Measurements from ENCODE around the gene SUFU. TPM values are rescaled to one million over a fixed set of nuclear protein-coding genes. Genes with fewer than 3 reads are reported as not detected.
A peak's percentile ranks its signal among the peaks of the same experiment; 100 is the strongest.

The SUFU gene
- total and polyA plus RNA-seq, 2 of the 13 experiments (the other 11 are each of a cell fraction or from before 2014, with no cell fraction given) = 2.9 to 5.5 TPM

DNA sequence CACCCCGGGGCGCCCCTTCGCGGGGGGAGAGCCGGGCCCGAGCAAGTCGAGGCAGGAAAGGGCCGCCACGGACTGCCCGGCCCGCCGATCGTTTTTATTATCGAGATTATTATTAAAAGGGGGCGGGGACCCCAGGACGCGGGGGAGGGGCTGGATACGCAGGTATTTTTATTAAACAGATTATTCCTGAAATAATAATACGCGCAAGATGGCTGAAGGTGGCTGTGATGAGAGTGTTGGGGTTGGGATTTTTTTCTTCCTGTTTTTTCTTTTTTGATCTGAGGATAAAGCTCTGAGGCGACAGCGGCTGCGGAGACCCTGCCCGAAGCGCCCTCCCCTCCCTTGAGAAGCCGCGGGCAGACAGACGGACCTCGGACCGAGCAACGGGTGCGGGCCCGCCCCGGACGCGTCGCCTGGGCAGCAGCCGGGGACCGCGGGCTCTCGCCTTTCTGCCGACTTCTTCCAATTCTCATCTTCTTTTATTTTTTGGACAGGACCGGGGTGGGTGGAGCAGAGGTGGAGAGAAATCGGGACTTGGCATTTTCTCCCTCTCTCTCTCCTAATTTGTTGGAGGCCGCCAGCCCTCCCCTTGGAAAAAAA lies 139.1 kb downstream of the SUFU start (continued):
- peak; percentile 81 for TF ChIP-seq AGO2 (optimal IDR thresholded peaks at IDR 0.05; ENCODE audit: low read depth, low read length)
- 0 out of 2 replicates have a peak, but pooled peaks have one; percentile 21 for TF ChIP-seq RAD21 (CRISPR knock-in tag; IDR thresholded peaks at IDR 0.05)
- TF ChIP-seq, protein P1, sequence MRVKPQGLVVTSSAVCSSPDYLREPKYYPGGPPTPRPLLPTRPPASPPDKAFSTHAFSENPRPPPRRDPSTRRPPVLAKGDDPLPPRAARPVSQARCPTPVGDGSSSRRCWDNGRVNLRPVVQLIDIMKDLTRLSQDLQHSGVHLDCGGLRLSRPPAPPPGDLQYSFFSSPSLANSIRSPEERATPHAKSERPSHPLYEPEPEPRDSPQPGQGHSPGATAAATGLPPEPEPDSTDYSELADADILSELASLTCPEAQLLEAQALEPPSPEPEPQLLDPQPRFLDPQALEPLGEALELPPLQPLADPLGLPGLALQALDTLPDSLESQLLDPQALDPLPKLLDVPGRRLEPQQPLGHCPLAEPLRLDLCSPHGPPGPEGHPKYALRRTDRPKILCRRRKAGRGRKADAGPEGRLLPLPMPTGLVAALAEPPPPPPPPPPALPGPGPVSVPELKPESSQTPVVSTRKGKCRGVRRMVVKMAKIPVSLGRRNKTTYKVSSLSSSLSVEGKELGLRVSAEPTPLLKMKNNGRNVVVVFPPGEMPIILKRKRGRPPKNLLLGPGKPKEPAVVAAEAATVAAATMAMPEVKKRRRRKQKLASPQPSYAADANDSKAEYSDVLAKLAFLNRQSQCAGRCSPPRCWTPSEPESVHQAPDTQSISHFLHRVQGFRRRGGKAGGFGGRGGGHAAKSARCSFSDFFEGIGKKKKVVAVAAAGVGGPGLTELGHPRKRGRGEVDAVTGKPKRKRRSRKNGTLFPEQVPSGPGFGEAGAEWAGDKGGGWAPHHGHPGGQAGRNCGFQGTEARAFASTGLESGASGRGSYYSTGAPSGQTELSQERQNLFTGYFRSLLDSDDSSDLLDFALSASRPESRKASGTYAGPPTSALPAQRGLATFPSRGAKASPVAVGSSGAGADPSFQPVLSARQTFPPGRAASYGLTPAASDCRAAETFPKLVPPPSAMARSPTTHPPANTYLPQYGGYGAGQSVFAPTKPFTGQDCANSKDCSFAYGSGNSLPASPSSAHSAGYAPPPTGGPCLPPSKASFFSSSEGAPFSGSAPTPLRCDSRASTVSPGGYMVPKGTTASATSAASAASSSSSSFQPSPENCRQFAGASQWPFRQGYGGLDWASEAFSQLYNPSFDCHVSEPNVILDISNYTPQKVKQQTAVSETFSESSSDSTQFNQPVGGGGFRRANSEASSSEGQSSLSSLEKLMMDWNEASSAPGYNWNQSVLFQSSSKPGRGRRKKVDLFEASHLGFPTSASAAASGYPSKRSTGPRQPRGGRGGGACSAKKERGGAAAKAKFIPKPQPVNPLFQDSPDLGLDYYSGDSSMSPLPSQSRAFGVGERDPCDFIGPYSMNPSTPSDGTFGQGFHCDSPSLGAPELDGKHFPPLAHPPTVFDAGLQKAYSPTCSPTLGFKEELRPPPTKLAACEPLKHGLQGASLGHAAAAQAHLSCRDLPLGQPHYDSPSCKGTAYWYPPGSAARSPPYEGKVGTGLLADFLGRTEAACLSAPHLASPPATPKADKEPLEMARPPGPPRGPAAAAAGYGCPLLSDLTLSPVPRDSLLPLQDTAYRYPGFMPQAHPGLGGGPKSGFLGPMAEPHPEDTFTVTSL (CRISPR knock-in tag; IDR thresholded peaks at IDR 0.05; ENCODE audit: borderline replicate concordance) = no peak
- TF ChIP-seq ZNF776 (CRISPR knock-in tag; IDR thresholded peaks at IDR 0.05) = no peak
- TF ChIP-seq, protein P2, sequence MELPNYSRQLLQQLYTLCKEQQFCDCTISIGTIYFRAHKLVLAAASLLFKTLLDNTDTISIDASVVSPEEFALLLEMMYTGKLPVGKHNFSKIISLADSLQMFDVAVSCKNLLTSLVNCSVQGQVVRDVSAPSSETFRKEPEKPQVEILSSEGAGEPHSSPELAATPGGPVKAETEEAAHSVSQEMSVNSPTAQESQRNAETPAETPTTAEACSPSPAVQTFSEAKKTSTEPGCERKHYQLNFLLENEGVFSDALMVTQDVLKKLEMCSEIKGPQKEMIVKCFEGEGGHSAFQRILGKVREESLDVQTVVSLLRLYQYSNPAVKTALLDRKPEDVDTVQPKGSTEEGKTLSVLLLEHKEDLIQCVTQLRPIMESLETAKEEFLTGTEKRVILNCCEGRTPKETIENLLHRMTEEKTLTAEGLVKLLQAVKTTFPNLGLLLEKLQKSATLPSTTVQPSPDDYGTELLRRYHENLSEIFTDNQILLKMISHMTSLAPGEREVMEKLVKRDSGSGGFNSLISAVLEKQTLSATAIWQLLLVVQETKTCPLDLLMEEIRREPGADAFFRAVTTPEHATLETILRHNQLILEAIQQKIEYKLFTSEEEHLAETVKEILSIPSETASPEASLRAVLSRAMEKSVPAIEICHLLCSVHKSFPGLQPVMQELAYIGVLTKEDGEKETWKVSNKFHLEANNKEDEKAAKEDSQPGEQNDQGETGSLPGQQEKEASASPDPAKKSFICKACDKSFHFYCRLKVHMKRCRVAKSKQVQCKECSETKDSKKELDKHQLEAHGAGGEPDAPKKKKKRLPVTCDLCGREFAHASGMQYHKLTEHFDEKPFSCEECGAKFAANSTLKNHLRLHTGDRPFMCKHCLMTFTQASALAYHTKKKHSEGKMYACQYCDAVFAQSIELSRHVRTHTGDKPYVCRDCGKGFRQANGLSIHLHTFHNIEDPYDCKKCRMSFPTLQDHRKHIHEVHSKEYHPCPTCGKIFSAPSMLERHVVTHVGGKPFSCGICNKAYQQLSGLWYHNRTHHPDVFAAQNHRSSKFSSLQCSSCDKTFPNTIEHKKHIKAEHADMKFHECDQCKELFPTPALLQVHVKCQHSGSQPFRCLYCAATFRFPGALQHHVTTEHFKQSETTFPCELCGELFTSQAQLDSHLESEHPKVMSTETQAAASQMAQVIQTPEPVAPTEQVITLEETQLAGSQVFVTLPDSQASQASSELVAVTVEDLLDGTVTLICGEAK (IDR thresholded peaks at IDR 0.05) = no peak
- TF ChIP-seq, protein P2 (CRISPR knock-in tag; IDR thresholded peaks at IDR 0.05) = no peak
- TF ChIP-seq ZNF644 (CRISPR knock-in tag; IDR thresholded peaks at IDR 0.05; ENCODE audit: low read depth) = no peak
- no peak for TF ChIP-seq ZNF619 (CRISPR knock-in tag; IDR thresholded peaks at IDR 0.05)
- TF ChIP-seq ATF3 (CRISPR knock-in tag; IDR thresholded peaks at IDR 0.05) = no peak
- no peak for TF ChIP-seq ZNF749 (CRISPR knock-in tag; IDR thresholded peaks at IDR 0.05; ENCODE audit: borderline replicate concordance)
- TF ChIP-seq ZSCAN21 (CRISPR knock-in tag; IDR thresholded peaks at IDR 0.05; ENCODE audit: borderline replicate concordance) = no peak
- no peak for TF ChIP-seq ZNF580 (CRISPR knock-in tag; IDR thresholded peaks at IDR 0.05; ENCODE audit: borderline replicate concordance, low read depth)
- TF ChIP-seq ATAD3A (CRISPR knock-in tag; IDR thresholded peaks at IDR 0.05) = no peak

Data from HepG2 (cell line).